ENCODE measurements around the gene VAMP8.
A peak's percentile ranks its signal among the peaks of the same experiment; 100 is the strongest.

VAMP8 gene

GRCh38 chr2:85585781-85586105 is 8.4 kb downstream of the VAMP8 start:
- peak overlapping the region; percentile 86 for H3K4me2 ChIP-seq (ENCODE audit: insufficient read depth, low read length)
- peaks cover 29% of the 10 kb centered on the region for H3K4me1 ChIP-seq (ENCODE audit: insufficient read depth, low read length)
- TF ChIP-seq, protein P1, sequence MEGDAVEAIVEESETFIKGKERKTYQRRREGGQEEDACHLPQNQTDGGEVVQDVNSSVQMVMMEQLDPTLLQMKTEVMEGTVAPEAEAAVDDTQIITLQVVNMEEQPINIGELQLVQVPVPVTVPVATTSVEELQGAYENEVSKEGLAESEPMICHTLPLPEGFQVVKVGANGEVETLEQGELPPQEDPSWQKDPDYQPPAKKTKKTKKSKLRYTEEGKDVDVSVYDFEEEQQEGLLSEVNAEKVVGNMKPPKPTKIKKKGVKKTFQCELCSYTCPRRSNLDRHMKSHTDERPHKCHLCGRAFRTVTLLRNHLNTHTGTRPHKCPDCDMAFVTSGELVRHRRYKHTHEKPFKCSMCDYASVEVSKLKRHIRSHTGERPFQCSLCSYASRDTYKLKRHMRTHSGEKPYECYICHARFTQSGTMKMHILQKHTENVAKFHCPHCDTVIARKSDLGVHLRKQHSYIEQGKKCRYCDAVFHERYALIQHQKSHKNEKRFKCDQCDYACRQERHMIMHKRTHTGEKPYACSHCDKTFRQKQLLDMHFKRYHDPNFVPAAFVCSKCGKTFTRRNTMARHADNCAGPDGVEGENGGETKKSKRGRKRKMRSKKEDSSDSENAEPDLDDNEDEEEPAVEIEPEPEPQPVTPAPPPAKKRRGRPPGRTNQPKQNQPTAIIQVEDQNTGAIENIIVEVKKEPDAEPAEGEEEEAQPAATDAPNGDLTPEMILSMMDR (IDR thresholded peaks at IDR 0.05; ENCODE audit: borderline replicate concordance, extremely low read depth, low read length, poor library complexity, severe bottlenecking) = no peak
- no peak for TF ChIP-seq EZH2 (IDR thresholded peaks at IDR 0.05; ENCODE audit: borderline replicate concordance, low read depth, low read length, severe bottlenecking)
- H3K36me3 ChIP-seq (ENCODE audit: insufficient read depth, low read length) = no peaks in the 10 kb centered on the region
- ATAC-seq (ENCODE audit: insufficient read depth, low read depth) (no peak; the same call in 2 of the 3 replicates), DNase-seq (no peak)
- peak overlapping the region; percentile 75; the same call in 1 of the 2 replicates for H3K9ac ChIP-seq (ENCODE audit: low read depth, low read length)
- peak overlapping the region in 1 of 2 experiments; percentile 80; a peak in 2 of 4 replicates for H3K4me3 ChIP-seq (ENCODE audit: low read depth in 1 of 2, low read length in 2 of 2)
- H3K9me3 ChIP-seq (ENCODE audit: insufficient read depth, low read length, severe bottlenecking) = no peaks in the 10 kb centered on the region
- H4K20me1 ChIP-seq (ENCODE audit: insufficient read depth, low read length) = 0 out of 2 replicates have a peak, but pooled peaks cover 3% of the 10 kb centered on the region
- no peak overlapping the region for H2AFZ ChIP-seq (ENCODE audit: low read depth, low read length)
- H3K27ac ChIP-seq (ENCODE audit: low read length) = peak overlapping the region; percentile 70; the same call in 1 of the 2 replicates
- peaks cover 10% of the 10 kb centered on the region; the same call in 1 of the 2 replicates for H3K79me2 ChIP-seq (ENCODE audit: insufficient read depth, low read length)
- H3K27me3 ChIP-seq (ENCODE audit: insufficient read depth, low read length, poor library complexity) = no peaks in the 10 kb centered on the region

DNA sequence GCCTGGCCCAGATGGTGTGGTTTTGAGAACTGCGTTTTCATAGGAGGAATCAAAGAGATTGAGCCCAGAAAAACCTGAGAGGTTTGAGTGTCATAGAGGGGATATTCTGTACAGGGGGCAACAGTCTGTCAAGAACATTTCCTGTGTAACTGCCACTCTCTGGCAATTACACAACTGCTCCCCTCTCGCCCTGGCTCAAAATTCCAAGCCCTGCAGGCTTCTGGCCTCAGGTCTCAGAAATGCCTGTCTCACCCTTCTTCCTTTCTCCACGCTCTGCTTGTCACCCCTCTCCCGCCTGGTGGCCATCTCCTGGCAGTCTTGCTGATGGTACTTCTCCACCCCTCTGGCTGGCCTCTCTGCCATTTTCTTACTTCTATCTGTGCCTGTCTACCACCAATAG is 10.8 kb downstream of the VAMP8 start:
- Histone ChIP-seq H3K36me3 (ENCODE audit: insufficient read depth, low read length) (no peaks in the 10 kb centered on the region), H3K9ac (ENCODE audit: low read depth, low read length) (no peak overlapping the region), H3K4me3 (ENCODE audit: low read depth in 1 of 2, low read length in 2 of 2) (no peak overlapping the region), H4K20me1 (ENCODE audit: insufficient read depth, low read length) (peaks cover 3% of the 10 kb centered on the region; the same call in 1 of the 2 replicates), H3K27ac (ENCODE audit: low read length) (no peak overlapping the region), H3K27me3 (ENCODE audit: insufficient read depth, low read length, poor library complexity) (no peaks in the 10 kb centered on the region), H3K79me2 (ENCODE audit: insufficient read depth, low read length) (peaks cover 10% of the 10 kb centered on the region; the same call in 1 of the 2 replicates), H3K9me3 (ENCODE audit: insufficient read depth, low read length, severe bottlenecking) (no peaks in the 10 kb centered on the region), H3K4me1 (ENCODE audit: insufficient read depth, low read length) (peaks cover 29% of the 10 kb centered on the region), H2AFZ (ENCODE audit: low read depth, low read length) (no peak overlapping the region), H3K4me2 (ENCODE audit: insufficient read depth, low read length) (no peak overlapping the region)
- DNase-seq (no peak), ATAC-seq (ENCODE audit: insufficient read depth, low read depth) (no peak)
- TF ChIP-seq EZH2 (IDR thresholded peaks at IDR 0.05; ENCODE audit: borderline replicate concordance, low read depth, low read length, severe bottlenecking) = no peak
- TF ChIP-seq, protein P1 (IDR thresholded peaks at IDR 0.05; ENCODE audit: borderline replicate concordance, extremely low read depth, low read length, poor library complexity, severe bottlenecking) = no peak

DNA sequence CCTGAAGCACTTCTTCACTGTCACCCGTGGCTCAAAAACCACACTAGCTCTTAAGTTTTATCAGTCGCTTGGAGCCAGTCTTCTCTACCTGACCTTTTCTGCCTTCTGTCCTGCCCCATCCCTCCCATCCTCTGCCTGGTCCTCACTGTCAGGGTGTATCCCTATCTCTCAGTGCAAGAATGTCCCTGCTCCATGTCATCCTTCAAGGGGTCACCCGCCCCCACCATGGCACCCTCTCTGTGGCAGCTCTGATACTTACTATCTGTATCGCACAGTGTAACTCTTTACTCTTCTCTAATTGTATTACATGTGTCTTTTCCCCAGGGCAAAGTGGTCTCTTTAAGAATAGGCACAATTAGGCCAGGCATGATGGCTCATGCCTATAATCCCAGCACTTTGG is 11.3 kb downstream of the VAMP8 start:
- Histone ChIP-seq H3K36me3 (ENCODE audit: insufficient read depth, low read length) (no peaks in the 10 kb centered on the region), H3K4me1 (ENCODE audit: insufficient read depth, low read length) (peaks cover 26% of the 10 kb centered on the region), H3K4me3 (ENCODE audit: low read depth in 1 of 2, low read length in 2 of 2) (no peak overlapping the region), H3K9ac (ENCODE audit: low read depth, low read length) (no peak overlapping the region), H3K27me3 (ENCODE audit: insufficient read depth, low read length, poor library complexity) (no peaks in the 10 kb centered on the region), H4K20me1 (ENCODE audit: insufficient read depth, low read length) (peaks cover 3% of the 10 kb centered on the region; the same call in 1 of the 2 replicates), H3K27ac (ENCODE audit: low read length) (no peak overlapping the region), H3K9me3 (ENCODE audit: insufficient read depth, low read length, severe bottlenecking) (no peaks in the 10 kb centered on the region), H2AFZ (ENCODE audit: low read depth, low read length) (no peak overlapping the region), H3K4me2 (ENCODE audit: insufficient read depth, low read length) (no peak overlapping the region), H3K79me2 (ENCODE audit: insufficient read depth, low read length) (peaks cover 10% of the 10 kb centered on the region; the same call in 1 of the 2 replicates)
- no peak for DNase-seq
- TF ChIP-seq EZH2 (IDR thresholded peaks at IDR 0.05; ENCODE audit: borderline replicate concordance, low read depth, low read length, severe bottlenecking) = no peak
- TF ChIP-seq, protein P1 (IDR thresholded peaks at IDR 0.05; ENCODE audit: borderline replicate concordance, extremely low read depth, low read length, poor library complexity, severe bottlenecking) = no peak
- no peak for ATAC-seq (ENCODE audit: insufficient read depth, low read depth)
